Measurements from ENCODE around the gene UFL1.

The UFL1 gene

DNA sequence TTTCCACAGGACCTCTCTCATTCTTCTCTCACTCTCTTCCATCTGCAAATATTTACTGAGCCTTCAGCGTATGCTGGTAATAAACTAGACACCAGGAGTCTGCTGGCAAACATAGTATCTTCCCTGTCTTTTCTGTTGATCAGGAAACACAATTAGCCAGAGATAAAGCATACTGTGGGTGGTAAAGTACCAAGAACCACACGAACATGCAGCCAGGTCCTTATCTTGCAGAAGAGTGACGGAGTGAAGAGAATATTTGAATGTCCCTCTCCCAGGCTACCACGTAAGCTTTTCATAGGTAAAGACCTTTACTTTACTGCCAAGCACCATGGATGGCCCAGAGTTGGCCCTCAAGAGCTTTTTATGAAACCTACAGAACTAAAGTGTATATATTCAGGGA is 54.6 kb downstream of the UFL1 start:
- no peak for DNase-seq

DNA sequence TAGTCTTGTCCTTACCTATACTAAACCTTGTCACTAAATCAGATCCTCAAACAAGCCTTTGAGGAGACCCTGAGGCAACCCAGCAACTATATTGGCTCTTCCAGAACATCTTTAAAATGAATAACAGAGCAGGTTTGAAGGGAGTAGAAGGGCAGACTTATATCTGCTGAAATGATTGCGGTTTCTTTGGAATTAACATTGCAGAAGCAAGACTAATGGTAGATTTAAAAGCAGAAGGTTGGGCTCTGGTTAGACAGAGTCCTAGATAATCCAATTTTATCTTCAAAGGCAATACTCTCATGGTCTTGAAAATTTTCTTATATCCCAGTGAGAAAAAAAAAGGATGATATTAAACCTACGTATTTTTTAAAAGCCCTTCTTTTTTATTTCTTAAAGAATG is 60.4 kb downstream of the UFL1 start:
- DNase-seq: no peak

DNA sequence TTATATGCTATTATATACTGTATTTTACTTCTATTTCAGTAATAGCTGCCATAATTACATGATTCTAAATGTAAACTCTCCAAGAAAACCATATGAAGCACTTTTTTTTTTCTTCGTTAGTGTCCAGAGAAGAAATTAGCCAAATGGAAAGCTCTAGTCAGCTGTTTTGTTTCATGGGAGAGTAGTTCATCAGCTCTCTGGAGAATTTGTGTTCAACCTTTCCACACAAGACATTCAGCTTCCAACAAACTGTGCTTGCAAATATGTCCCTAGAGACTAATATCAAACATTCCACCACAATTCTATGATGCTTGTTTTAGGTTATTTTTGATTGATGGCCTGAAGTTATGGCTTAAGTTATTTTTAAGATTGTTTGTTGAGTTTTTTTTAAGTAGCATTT is 60.8 kb downstream of the UFL1 start:
- DNase-seq: no peak

DNA sequence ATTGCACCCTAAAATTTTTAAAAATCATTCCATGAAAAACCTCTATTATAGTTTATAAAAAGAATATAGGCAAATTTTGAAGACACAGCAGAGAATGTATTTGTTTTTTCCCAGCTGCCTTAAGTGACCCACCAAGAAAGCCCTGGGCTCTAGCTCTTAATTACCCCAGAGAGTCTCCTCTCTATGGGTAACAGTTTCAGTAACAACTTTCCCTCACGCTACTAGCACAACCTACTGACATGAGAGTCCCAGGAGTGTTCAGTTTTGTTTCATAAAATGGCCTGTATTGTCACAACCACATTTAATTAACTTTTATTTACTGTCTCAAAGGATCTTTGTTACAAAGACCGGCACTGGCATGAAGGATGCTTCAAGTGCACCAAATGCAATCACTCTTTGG is 82.8 kb downstream of the UFL1 start:
- DNase-seq: no peak

Measured in activated CD4-positive, CD25-positive, alpha-beta regulatory T cell treated with anti-CD3 and anti-CD28 coated beads, Interleukin-2, amount 50 U/mL, for 72 hours (primary cell).